ENCODE data around the gene PODXL. TPM values are rescaled to one million over a fixed set of nuclear protein-coding genes. Genes with fewer than 3 reads are reported as not detected.

PODXL gene
- total and polyA plus RNA-seq, 10 of the 15 experiments (the other 5 are each of a cell fraction or from before 2014, with no cell fraction given), result 0.04 to 1.8 (median 0.38) TPM

- TF ChIP-seq YY1 (IDR thresholded peaks at IDR 0.05; ENCODE audit: low read depth, low read length) (no peak), ZNF207 (IDR thresholded peaks at IDR 0.05; ENCODE audit: borderline replicate concordance) (no peak), BCL3 (IDR thresholded peaks at IDR 0.05; ENCODE audit: borderline replicate concordance, insufficient read depth, low read depth, low read length, poor library complexity, severe bottlenecking) (no peak), ZBTB11 (CRISPR knock-in tag; IDR thresholded peaks at IDR 0.05) (no peak)
These were observed 18.9 kb downstream of the PODXL start (continued) for GRCh38 chr7:131537571-131537978.

GRCh38 chr7:131536361-131536849, 20.0 kb downstream of the PODXL start:
- Histone ChIP-seq H3K9me3 (replicated peaks; ENCODE audit: control insufficient read depth, insufficient read depth, low read length) (no peaks in the 10 kb centered on the region), H2AFZ (ENCODE audit: control insufficient read depth, low read depth, low read length) (no peak overlapping the region), H3K4me2 (ENCODE audit: control insufficient read depth, insufficient read depth) (no peak overlapping the region), H3K36me3 (ENCODE audit: control insufficient read depth in 2 of 2, insufficient read depth in 2 of 2, low read length in 1 of 2) (no peaks in the 10 kb centered on the region), H3K9ac (ENCODE audit: control insufficient read depth, insufficient read depth, low read length) (no peak overlapping the region), H3K4me1 (ENCODE audit: control insufficient read depth, insufficient read depth, low read length) (no peaks in the 10 kb centered on the region), H3K27me3 (replicated peaks in 1 of 2; ENCODE audit: control insufficient read depth in 2 of 2, insufficient read depth in 2 of 2, low read length in 1 of 2) (no peaks in the 10 kb centered on the region), H3K79me2 (ENCODE audit: control insufficient read depth, insufficient read depth, low read length) (no peaks in the 10 kb centered on the region), H3K27ac (ENCODE audit: control insufficient read depth, insufficient read depth) (no peak overlapping the region), H4K20me1 (ENCODE audit: control insufficient read depth, insufficient read depth) (no peaks in the 10 kb centered on the region), H3K4me3 (no peak overlapping the region)
- ATAC-seq, result no peak
- 26% methylated on average over 7 of the region's 7 CpGs for WGBS (ENCODE audit: insufficient coverage, insufficient replicate concordance, low lambda C conversion rate, missing lambda C conversion rate)
- BruUV-seq (replicated peaks), result no TSS peak
- ChIA-PET RAD21 (ENCODE audit: unreplicated experiment) (no interaction called here), SMC1A (ENCODE audit: uncharacterized antibody, unreplicated experiment) (no interaction called here), CTCF (interaction anchor here (1.2 to 2.2 kb wide), 2 partner anchors 8 to 9 kb away, joined by 3 to 7 read pairs; no protein-coding TSS in a partner anchor), POLR2A (no interaction called here)
- no peak for FAIRE-seq
- DNase-seq (ENCODE audit: low read depth, low spot score), result no peak
- in situ Hi-C loops (cut with MboI), result no loop called here
- intact Hi-C loops (cut with micrococcal nuclease; ENCODE audit: unreplicated experiment), result no loop called here
- no peak for TF ChIP-seq TCF7 (IDR thresholded peaks at IDR 0.05; ENCODE audit: borderline replicate concordance)
- TF ChIP-seq MTA3 (IDR thresholded peaks at IDR 0.05; ENCODE audit: borderline replicate concordance, low read length), result no peak
- no peak for TF ChIP-seq E2F8 (IDR thresholded peaks at IDR 0.05; ENCODE audit: low read depth, partially characterized antibody)
- no peak for TF ChIP-seq ZNF217 (IDR thresholded peaks at IDR 0.05)
- TF ChIP-seq HDGF (IDR thresholded peaks at IDR 0.05), result no peak
- TF ChIP-seq NBN (IDR thresholded peaks at IDR 0.05), result no peak
- TF ChIP-seq IRF3 (IDR thresholded peaks at IDR 0.05), result no peak
- TF ChIP-seq EZH2 (IDR thresholded peaks at IDR 0.05; ENCODE audit: borderline replicate concordance, control insufficient read depth, low read depth, low read length), result no peak
- no peak for TF ChIP-seq SMAD5 (IDR thresholded peaks at IDR 0.05; ENCODE audit: low read depth)
- no peak for TF ChIP-seq SRF (IDR thresholded peaks at IDR 0.05; ENCODE audit: low read depth in 2 of 2, low read length in 2 of 2)
- no peak for TF ChIP-seq FOXK2 (IDR thresholded peaks at IDR 0.05)
